Kasumi-1 (cell line): ENCODE measurements around the gene NHS.

Source experiments
- DNase-seq, 2 experiments: peaks; one replicate each; lab custom pipeline; 2025; lab: John Stamatoyannopoulos, UW

The NHS gene

GRCh38 chrX:17374619-17375366, at the start of gene NHS:
Gene NHS, plus strand, starts transcription at chrX:17375200. Its CDS starts 558 bp downstream, at chrX:17375758.
- no peak for DNase-seq

GRCh38 chrX:17328837-17329236, 46.2 kb upstream of the NHS start:
- DNase-seq: no peak

GRCh38 chrX:17336377-17336776, 38.6 kb upstream of the NHS start:
- DNase-seq: no peak

GRCh38 chrX:17355976-17356375, 19.0 kb upstream of the NHS start:
- DNase-seq: no peak

- DNase-seq: no peak
Measured at GRCh38 chrX:17359500-17359899, 15.5 kb upstream of the NHS start.

GRCh38 chrX:17361620-17362019, 13.4 kb upstream of the NHS start:
- DNase-seq: no peak

- no peak for DNase-seq
Measured at GRCh38 chrX:17368002-17368401, 7.0 kb upstream of the NHS start.

- DNase-seq: no peak
Measured at GRCh38 chrX:17369309-17369708, 5.7 kb upstream of the NHS start.

GRCh38 chrX:17370191-17370590, 4.8 kb upstream of the NHS start:
- DNase-seq: no peak

- no peak for DNase-seq
Measured at GRCh38 chrX:17372052-17372451, 2.9 kb upstream of the NHS start.

- no peak for DNase-seq
Measured at GRCh38 chrX:17373337-17373736, 1.7 kb upstream of the NHS start.

GRCh38 chrX:17375367-17375636, 302 bp downstream of the NHS start:
- no peak for DNase-seq

GRCh38 chrX:17375637-17376430, 834 bp downstream of the NHS start:
- no peak for DNase-seq

- no peak for DNase-seq
Measured at GRCh38 chrX:17376431-17377077, 1.6 kb downstream of the NHS start.

- DNase-seq: no peak
Measured at GRCh38 chrX:17377091-17377717, 2.2 kb downstream of the NHS start.

GRCh38 chrX:17377795-17378194, 2.8 kb downstream of the NHS start:
- no peak for DNase-seq

- DNase-seq: no peak
Measured at GRCh38 chrX:17380221-17380620, 5.2 kb downstream of the NHS start.

GRCh38 chrX:17390419-17390850, 15.4 kb downstream of the NHS start:
- DNase-seq: no peak

GRCh38 chrX:17395154-17395553, 20.2 kb downstream of the NHS start:
- DNase-seq: no peak

GRCh38 chrX:17397074-17397473, 22.1 kb downstream of the NHS start:
- no peak for DNase-seq

GRCh38 chrX:17403189-17403691, 28.2 kb downstream of the NHS start:
- no peak for DNase-seq

GRCh38 chrX:17403972-17404371, 29.0 kb downstream of the NHS start:
- DNase-seq: no peak
